Measurements from ENCODE around the gene STK32B.
"Not testable (repeated sequence)": the region's sequence is repeated elsewhere in the genome, so short reads cannot be mapped to it uniquely, and the experiment has no call there.

The STK32B gene

DNA sequence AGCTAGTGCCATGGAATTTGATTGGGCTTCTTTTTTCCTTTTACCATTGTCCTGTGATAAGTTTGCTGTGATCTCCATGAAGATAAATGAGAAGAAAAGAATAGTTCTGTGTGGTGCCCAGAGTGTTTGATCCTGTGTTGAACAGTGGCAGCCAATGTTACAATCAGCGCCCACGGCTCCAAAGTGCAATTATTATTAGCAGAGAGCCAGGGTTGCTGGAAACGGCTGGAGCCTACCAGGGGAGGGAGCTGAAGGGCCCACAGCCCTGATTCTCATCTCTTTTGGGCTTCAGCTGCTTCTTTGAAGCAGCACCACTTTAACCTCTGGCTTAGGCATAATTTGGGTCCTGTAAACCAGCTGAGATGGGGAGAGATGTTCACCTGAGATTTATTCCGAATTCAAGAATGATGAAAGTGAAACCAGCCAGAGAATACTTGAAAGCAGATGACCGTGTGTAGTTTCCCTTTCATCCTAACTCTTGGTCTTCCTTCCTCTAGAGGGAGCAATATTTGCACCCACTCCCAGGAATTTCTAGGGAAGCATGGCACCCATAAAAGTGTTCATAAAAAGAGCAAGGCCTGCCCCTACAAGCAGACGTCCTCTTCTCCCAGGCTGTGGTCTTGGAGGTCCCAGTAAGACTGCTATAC is 358.8 kb downstream of the STK32B start:
- no peak for DNase-seq

DNA sequence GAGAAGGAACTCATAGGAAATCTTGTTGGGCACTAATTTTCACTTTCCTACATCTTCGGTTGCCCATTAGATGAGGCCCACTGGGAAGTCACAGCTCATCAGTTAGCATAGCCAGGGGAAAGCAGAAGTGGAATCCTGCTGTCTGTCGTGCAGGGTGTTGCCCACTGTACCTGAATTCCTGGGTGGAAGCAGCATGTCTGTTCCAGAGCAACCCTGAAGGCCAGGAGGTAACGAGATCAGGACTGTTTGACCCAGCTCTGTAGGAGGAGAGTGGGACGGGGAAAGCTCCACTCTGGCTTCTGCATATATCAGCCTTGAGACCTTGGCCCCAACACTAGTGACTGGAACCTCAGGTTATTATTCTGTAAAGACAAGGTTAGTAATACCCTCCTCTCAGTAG is 361.0 kb downstream of the STK32B start:
- DNase-seq = no peak

GRCh38 chr4:5412751-5413150 is 361.5 kb downstream of the STK32B start:
- DNase-seq = no peak

DNA sequence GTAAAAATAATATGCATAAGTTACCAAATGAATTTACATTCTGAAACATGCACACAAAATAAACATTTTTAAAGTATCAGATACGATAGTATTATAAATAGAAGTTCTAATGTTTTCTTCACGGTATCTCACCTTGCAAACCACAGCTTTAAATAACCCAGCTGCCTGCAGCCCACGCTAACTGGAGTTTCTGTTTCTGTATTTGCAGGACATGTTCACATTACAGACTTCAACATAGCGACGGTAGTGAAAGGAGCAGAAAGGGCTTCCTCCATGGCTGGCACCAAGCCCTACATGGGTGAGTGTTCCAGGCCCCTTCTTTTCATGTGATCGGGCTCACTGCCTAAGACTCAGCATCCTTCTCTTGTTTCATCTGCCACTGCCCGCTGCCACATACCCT is 365.4 kb downstream of the STK32B start:
- no peak for DNase-seq

DNA sequence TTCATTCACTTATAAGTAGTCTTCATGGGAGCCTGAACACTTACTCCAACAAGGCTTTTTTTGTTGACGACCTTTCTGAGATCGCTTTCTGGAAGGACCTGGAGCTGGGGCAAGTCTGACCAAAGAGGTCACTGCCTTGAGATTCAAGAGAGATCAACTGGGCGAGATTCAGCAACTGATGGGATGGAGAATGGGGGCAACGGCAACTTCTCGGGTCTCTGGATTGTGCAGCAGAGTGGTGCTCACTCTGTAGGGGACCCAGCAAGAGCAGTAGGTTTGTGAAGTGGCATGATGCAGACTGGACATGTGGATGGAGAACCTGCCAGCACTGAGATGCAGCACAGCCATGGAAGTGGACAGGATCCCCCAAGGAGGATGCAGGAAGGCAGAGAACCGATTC is 369.0 kb downstream of the STK32B start:
- DNase-seq = no peak

- DNase-seq = no peak
Observed at GRCh38 chr4:5421416-5421815, 370.1 kb downstream of the STK32B start.

DNA sequence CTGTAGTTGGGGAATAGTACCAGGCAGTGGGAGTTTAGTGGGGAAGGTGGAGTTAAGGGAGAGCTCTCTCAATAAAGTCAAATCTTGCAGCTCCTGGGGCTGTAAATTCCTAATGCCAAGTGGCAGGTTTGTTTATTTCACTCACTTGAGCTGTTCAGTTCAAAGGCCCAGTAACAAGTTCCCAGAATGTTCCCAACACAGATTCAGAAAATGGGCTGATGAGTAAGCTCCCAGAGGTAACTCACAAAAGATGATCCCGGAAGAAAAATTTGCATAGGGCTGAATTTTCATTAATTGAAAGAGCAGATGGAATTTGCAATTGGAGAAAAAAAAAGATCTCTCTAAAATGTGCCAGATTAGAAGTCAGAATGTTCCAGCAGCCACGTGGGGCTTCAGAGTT is 370.9 kb downstream of the STK32B start:
- no peak for DNase-seq

DNA sequence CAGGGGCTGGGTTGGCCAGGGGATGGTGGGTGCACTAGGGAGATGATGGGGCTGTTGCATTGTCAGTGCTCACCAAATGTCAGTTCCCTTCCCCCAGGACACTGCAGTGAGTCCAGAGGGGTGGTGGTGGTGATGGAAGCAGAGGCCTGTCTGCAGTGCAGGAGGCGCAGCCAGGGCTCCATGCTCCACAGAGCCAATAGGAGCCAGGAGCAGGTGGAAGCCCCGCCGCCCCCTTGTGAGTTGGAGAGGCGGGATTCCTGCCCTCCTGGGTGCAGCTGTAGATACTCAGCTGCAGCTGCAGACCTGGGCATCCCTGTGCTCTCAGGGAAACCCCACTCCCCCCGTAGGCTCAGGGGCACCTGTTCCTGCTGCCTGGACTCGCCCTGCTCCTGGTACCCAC is 372.4 kb downstream of the STK32B start:
- no peak for DNase-seq

GRCh38 chr4:5424211-5424610 is 372.9 kb downstream of the STK32B start:
- no peak for DNase-seq

GRCh38 chr4:5424901-5425300 is 373.6 kb downstream of the STK32B start:
- no peak for DNase-seq

- no peak for DNase-seq
Observed at GRCh38 chr4:5429747-5430146, 378.5 kb downstream of the STK32B start.

- DNase-seq = no peak
Observed at GRCh38 chr4:5433196-5433595, 381.9 kb downstream of the STK32B start.

GRCh38 chr4:5435201-5435600 is 383.9 kb downstream of the STK32B start:
- DNase-seq = no peak

DNA sequence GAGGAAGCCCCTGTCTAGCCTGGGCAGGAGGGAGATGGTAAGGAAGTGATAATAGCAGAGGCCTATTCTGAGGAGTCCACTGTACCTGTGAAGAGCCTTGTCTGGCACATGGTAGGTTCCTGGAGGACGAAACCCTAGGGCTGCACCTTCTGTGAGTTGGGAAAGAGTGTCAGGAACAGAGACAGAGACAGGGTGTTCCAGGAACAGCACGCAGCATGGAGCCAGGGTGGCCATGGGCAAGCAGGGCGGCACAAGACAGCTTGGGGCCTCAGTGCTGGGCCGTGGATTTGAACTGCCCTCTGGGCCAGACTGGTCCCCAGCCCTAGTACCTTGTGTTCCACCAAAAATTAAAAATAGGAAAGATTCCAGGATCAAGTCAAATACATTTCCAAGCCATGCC is 384.5 kb downstream of the STK32B start:
- DNase-seq = no peak

DNA sequence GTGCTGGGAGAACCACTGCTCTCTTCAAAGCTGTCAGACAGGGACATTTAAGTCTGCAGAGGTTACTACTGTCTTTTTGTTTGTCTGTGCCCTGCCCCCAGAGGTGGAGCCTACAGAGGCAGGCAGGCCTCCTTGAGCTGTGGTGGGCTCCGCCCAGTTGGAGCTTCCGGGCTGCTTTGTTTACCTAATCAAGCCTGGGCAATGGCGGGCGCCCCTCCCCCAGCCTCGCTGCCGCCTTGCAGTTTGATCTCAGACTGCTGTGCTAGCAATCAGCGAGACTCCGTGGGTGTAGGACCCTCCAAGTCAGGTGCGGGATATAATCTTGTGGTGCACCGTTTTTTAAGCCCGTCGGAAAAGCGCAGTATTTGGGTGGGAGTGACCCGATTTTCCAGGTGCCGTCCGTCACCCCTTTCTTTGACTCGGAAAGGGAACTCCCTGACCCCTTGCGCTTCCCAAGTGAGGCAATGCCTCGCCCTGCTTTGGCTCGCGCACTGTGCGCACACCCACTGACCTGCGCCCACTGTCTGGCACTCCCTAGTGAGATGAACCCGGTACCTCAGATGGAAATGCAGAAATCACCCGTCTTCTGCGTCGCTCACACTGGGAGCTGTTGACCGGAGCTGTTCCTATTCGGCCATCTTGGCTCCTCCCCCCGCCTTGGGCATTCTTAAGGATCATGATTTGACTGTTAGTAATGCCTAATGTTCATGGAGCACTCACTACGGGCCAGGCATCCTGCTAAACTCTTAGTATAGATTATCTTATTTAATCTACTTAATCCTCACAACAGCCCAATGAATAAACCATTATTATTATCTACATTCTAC is 392.9 kb downstream of the STK32B start:
- DNase-seq = not testable (repeated sequence)

DNA sequence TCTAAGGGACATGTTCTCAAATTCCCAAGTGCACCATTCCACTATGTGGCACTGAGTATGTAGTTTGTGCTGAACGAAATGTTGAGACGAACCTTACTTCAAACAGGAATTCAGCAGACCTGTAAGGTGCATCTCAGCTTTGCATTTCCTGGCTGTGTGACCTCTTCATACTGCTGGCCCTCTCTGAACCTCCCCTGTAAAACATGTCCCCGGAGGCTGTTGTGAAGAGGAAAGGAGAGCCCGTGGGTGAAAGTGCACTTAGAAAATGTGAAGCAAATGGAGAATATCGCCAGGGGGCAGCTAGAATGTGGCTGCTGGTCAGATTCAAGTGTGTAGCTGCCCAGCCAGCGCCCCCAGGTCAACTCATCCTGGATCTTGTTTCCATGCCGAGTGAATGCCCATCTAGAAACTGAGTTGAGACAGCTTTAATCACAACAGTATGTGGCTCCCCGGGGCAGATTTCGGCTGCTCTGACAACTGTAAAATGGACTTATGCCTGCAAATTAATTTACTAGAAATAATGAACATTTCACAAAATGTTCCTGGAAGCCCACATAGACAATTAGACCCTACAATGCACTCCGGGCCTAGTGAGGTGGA is 393.7 kb downstream of the STK32B start:
- no peak for DNase-seq

DNA sequence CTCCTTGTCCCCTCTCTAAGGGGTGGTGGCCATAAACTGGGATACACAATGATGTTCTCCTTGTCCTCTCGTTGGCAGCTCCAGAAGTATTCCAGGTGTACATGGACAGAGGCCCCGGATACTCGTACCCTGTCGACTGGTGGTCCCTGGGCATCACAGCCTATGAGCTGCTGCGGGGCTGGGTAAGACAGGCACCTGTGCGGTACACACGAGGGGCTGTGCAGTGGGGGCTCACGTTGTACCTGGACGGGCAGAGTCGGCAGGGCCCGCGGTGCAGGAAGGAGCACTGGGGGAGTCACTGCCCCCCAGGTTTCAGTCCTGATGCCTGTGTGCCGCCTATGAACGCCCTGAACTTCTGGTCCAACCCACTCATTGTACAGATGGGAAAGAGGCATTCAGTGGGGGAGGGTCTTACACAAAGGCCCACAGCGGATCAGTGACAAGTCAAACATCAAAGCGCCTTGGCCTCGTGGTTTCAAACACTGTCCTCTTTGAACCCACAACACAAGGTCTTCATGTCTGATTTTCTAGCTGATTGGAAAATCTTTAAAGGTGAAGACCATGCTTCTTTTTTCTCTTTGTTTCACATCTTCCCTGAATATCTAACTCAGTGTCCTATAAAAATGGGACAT is 395.4 kb downstream of the STK32B start:
- DNase-seq = no peak

GRCh38 chr4:5447755-5448154 is 396.5 kb downstream of the STK32B start:
- no peak for DNase-seq

DNA sequence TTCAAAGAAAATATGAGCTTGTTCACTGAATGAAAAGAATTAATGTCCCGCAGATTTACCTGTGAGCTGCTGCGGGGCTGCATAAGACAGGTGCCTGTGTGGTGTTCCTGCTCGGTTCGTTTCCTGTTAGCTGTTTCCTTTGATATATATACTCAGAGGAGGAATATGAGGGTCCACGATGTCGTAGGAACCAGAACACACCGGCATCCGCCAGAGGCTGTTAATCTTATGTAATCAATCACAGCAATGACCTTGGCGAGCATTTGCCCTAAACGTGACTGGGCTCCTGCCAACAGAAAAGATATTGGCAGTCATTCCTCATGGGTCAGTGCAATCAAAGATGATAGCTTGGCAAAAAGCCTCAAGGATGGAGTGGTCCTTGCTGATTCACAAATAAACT is 396.9 kb downstream of the STK32B start:
- peak; percentile 15 for DNase-seq

GRCh38 chr4:5451243-5451642 is 400.0 kb downstream of the STK32B start:
- no peak for DNase-seq

GRCh38 chr4:5452156-5452555 is 400.9 kb downstream of the STK32B start:
- no peak for DNase-seq

GRCh38 chr4:5455003-5455585 is 403.8 kb downstream of the STK32B start:
- no peak for DNase-seq

- DNase-seq = no peak
Observed at GRCh38 chr4:5456296-5456845, 405.1 kb downstream of the STK32B start.
